ENCODE results near the gene VAMP1.

DNA sequence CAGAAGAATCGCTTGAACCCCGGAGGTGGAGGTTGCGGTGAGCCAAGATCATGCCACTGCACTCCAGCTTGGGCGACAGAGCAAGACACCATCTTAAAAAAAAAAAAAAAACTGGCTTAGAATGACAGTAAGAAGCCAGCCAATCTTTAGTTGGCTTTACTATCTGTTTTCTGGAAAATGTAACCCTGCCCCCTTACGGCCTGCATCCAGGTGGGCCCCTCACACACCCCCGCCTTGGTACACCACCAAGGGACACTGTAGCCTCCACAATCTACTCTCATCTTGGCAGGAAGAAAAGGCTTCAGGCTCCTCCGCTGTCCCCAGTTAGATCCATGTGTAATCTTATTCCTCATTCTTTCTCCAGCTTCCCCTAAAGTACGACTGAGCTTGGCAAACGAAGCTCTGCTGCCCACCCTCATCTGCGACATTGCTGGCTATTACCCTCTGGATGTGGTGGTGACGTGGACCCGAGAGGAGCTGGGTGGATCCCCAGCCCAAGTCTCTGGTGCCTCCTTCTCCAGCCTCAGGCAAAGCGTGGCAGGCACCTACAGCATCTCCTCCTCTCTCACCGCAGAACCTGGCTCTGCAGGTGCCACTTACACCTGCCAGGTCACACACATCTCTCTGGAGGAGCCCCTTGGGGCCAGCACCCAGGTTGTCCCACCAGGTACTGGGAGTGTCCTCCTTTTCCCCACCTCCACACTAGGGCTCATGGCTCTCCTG is 12.0 kb downstream of the VAMP1 start:
- TF ChIP-seq, protein P1, sequence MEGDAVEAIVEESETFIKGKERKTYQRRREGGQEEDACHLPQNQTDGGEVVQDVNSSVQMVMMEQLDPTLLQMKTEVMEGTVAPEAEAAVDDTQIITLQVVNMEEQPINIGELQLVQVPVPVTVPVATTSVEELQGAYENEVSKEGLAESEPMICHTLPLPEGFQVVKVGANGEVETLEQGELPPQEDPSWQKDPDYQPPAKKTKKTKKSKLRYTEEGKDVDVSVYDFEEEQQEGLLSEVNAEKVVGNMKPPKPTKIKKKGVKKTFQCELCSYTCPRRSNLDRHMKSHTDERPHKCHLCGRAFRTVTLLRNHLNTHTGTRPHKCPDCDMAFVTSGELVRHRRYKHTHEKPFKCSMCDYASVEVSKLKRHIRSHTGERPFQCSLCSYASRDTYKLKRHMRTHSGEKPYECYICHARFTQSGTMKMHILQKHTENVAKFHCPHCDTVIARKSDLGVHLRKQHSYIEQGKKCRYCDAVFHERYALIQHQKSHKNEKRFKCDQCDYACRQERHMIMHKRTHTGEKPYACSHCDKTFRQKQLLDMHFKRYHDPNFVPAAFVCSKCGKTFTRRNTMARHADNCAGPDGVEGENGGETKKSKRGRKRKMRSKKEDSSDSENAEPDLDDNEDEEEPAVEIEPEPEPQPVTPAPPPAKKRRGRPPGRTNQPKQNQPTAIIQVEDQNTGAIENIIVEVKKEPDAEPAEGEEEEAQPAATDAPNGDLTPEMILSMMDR (IDR thresholded peaks at IDR 0.05; ENCODE audit: low read depth, low read length, poor library complexity, severe bottlenecking) = no peak
- no peak for TF ChIP-seq EZH2phosphoT487 (IDR thresholded peaks at IDR 0.05; ENCODE audit: borderline replicate concordance, low read length)
